GM21529 (cell line): ENCODE measurements around the gene PRDM7.
"Not testable (repeated sequence)": the region's sequence is repeated elsewhere in the genome, so short reads cannot be mapped to it uniquely, and the experiment has no call there.

Experiments used
- ATAC-seq: cut with Tn5 transposase; IDR thresholded peaks from one replicate; pipeline ENCODE4 v1.9.1; 2021; ENCODE audit not compliant: unreplicated experiment

The PRDM7 gene

GRCh38 chr16:90015586-90016338, 61.4 kb downstream of the PRDM7 start:
- no peak for ATAC-seq

- no peak for ATAC-seq
These were observed 64.0 kb downstream of the PRDM7 start for GRCh38 chr16:90012991-90013745.

- ATAC-seq, result no peak
These were observed 65.1 kb downstream of the PRDM7 start for GRCh38 chr16:90011908-90012501.

- no peak for ATAC-seq
These were observed 65.7 kb downstream of the PRDM7 start for GRCh38 chr16:90011508-90011819.

- ATAC-seq, result no peak
These were observed 66.2 kb downstream of the PRDM7 start for GRCh38 chr16:90010676-90011507.

- no peak for ATAC-seq
These were observed 67.8 kb downstream of the PRDM7 start for GRCh38 chr16:90009172-90009899.

GRCh38 chr16:90008708-90009145, 68.4 kb downstream of the PRDM7 start:
- peak; percentile 62 for ATAC-seq

GRCh38 chr16:90007635-90008234, 69.4 kb downstream of the PRDM7 start:
- ATAC-seq, result not testable (repeated sequence)

GRCh38 chr16:90007015-90007414, 70.1 kb downstream of the PRDM7 start:
- no peak for ATAC-seq
